GM13977 (cell line): Measurements from ENCODE around the gene NIPBL.

Experiments used
- DNase-seq: peaks from one replicate; pipeline ENCODE4 v3.0.0; 2012; ENCODE audit warnings: low spot score
- CTCF ChIP-seq: IDR thresholded peaks from 2 replicates; pipeline ENCODE4 v1.5.1; 2012; ENCODE audit warnings: mild to moderate bottlenecking, control low read depth; ENCODE audit not compliant: insufficient read depth; ENCODE audit errors: extremely low read depth, missing control alignments
- in situ Hi-C: fragments of 300-500 bp; cut with MboI; formaldehyde crosslinking; loops from one replicate; pipeline ENCODE4 v1.12.0; 2022; ENCODE audit warnings: low sequenced_read_pairs, low pct_unique_long_range_greater_than_20kb, mixed read lengths, inconsistent platforms; ENCODE audit not compliant: unreplicated experiment

Gene NIPBL

GRCh38 chr5:36874465-36874864 is 2.1 kb upstream of the NIPBL start:
- no peak for TF ChIP-seq CTCF
- no peak for DNase-seq
- in situ Hi-C loops: no loop called here

- no peak for TF ChIP-seq CTCF
- DNase-seq: peak; percentile 32
- in situ Hi-C loops: no loop called here
Measured at GRCh38 chr5:36875051-36875789, 1.3 kb upstream of the NIPBL start.

DNA sequence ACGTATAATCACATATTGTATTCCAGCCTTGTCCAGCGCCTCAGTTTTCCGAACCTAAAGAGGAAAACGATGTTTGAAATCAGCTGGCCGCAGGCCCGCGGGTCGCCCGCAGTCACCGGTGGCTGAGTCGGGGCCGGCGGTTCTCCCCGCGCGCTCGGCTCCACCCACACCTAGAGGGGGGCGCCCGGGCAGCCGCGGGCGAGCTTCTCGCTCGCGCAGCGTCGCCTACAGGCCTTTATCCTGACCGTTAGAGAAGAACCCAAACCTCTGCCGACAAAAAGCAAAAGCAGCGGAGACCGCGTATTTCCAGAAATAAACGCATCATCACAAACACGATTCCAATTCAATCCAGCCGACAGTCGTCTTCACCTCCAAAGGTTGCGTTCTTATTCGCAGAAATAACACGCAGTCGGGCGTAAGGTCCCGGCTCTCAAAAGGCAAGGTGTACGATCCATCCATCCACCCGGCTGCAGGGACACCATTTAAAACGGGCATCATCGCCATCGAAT is 725 bp upstream of the NIPBL start:
- TF ChIP-seq CTCF: peak; percentile 66
- DNase-seq: peak; percentile 77
- in situ Hi-C loops: no loop called here

DNA sequence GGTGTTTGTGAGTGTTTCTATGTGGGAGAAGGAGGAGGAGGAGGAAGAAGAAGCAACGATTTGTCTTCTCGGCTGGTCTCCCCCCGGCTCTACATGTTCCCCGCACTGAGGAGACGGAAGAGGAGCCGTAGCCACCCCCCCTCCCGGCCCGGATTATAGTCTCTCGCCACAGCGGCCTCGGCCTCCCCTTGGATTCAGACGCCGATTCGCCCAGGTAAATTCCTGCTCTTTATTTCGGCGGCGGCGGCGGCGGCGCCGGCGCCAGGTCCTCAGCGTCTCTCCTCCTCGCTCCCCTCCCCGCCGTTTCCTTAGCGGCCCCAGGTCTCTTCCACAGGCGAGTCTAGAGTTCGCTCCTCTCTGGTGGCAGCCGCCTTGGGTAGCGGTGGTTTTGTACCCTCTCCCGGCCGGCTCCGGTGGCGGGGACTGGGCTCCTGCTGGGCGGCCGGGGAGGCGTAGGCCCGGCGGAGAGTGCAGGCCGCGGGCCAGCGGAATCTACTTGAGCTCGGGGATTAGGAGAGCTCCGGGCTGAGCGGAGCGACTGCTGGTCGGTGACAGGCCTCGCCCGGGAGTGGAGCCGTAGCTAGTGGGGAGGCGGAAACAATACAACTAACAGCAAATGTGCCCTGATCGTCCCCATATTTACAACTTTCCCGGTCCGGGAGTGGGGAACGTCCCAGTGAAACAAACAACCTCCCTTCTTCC is 547 bp downstream of the NIPBL start:
- in situ Hi-C loops: no loop called here
- TF ChIP-seq CTCF: no peak
- DNase-seq: no peak

DNA sequence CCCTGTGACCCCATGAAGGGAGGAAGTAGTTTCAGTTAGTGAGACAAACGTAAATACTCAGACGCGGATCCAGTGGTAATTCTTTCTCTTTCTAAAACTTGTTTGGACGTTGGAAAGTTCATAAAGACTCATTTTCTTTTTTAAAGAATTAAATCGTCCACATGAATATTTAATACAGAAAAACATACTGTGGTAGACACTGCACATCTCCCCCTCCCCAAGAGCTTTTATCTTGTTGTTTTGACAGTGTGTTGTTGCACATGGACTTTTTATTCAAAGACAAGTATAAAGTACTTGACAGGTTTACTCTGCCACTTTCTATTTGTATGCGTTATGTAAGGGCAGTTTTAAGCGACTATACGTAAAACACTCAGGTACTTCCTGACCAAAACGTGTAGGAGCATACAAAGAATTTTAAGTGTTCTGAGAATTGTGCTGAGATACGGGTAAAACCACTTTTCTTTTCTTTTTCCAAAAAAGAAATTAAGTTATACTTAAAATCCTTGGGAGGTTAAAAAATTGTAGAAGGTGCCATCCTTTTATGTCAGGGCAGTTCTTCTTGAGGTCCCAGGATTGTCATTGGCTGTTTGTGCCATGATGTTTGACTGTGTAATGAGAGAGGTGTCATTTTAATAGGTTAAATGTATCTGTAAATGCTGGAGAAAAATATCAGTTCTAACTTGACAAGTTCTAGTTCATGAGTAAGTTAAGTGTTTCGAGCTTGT is 1.3 kb downstream of the NIPBL start:
- DNase-seq: peak; percentile 62
- TF ChIP-seq CTCF: no peak
- in situ Hi-C loops: no loop called here

GRCh38 chr5:36878392-36879082 is 2.0 kb downstream of the NIPBL start:
- TF ChIP-seq CTCF: no peak
- in situ Hi-C loops: no loop called here
- DNase-seq: no peak
